Measurements from ENCODE around the gene ZMIZ1.

- TF ChIP-seq POLR2A (IDR thresholded peaks at IDR 0.05) (no peak), CTCF (IDR thresholded peaks at IDR 0.05) (no peak), POLR2AphosphoS5 (IDR thresholded peaks at IDR 0.05) (no peak)
Observed at GRCh38 chr10:79311581-79312407, 243.0 kb downstream of the ZMIZ1 start.

Data from suprapubic skin (tissue), 4 donors.